GM23338 (cell line): Measurements from ENCODE around the gene CMPK2. TPM values are rescaled to one million over a fixed set of nuclear protein-coding genes. Genes with fewer than 3 reads are reported as not detected.

Experiments
- ATAC-seq: fragments of 200-7000 bp; cut with Tn5 transposase; 3 replicates; pipeline ENCODE4 v1.9.1; 2020
- DNase-seq: peaks from one replicate; pipeline ENCODE4 v3.0.0-alpha.2; 2015; ENCODE audit warnings: low spot score
- H2AFZ ChIP-seq: fragments of 200-600 bp; sonication (generic); 2 replicates; pipeline ENCODE4 v1.8.0; 2016; ENCODE audit warnings: antibody characterized with exemption, mild to moderate bottlenecking, moderate library complexity
- H3F3A ChIP-seq: fragments of 200-600 bp; sonication (generic); replicated peaks from 2 replicates; pipeline ENCODE4 v1.8.0; 2017; ENCODE audit warnings: antibody characterized with exemption, mixed run types, low read depth
- H3K27ac ChIP-seq: fragments of 200-600 bp; sonication (generic); 2 replicates; pipeline ENCODE4 v1.6.1; 2016; ENCODE audit warnings: low read depth
- H3K27me3 ChIP-seq: fragments of 200-600 bp; sonication (generic); 2 replicates; pipeline ENCODE4 v1.8.0; 2016; ENCODE audit warnings: mild to moderate bottlenecking, mixed run types, moderate library complexity; ENCODE audit not compliant: insufficient read depth
- H3K36me3 ChIP-seq: fragments of 200-600 bp; sonication (generic); 2 replicates; pipeline ENCODE4 v1.8.0; 2016; ENCODE audit warnings: mild to moderate bottlenecking; ENCODE audit not compliant: insufficient read depth
- H3K4me1 ChIP-seq: fragments of 200-600 bp; sonication (generic); 2 replicates; pipeline ENCODE4 v1.8.0; 2016; ENCODE audit warnings: mild to moderate bottlenecking, moderate library complexity; ENCODE audit not compliant: insufficient read depth
- H3K4me2 ChIP-seq: fragments of 200-600 bp; sonication (generic); 2 replicates; pipeline ENCODE4 v1.7.1; 2017; ENCODE audit warnings: mixed run types
- H3K4me3 ChIP-seq: fragments of 200-600 bp; sonication (generic); 2 replicates; pipeline ENCODE4 v1.6.1; 2016; ENCODE audit warnings: mixed run types
- H3K79me2 ChIP-seq: fragments of 200-600 bp; sonication (generic); replicated peaks from 2 replicates; pipeline ENCODE4 v1.8.0; 2017; ENCODE audit warnings: mild to moderate bottlenecking; ENCODE audit not compliant: insufficient read depth
- H3K9me2 ChIP-seq: fragments of 200-600 bp; sonication (generic); 2 replicates; pipeline ENCODE4 v1.8.0; 2017; ENCODE audit not compliant: insufficient read depth
- H4K20me1 ChIP-seq: fragments of 200-600 bp; sonication (generic); replicated peaks from 2 replicates; pipeline ENCODE4 v1.8.0; 2017; ENCODE audit warnings: mild to moderate bottlenecking; ENCODE audit not compliant: insufficient read depth
- H3K27ac Mint-ChIP-seq: 2 replicates; pipeline ENCODE4 v1.8.0; 2020; ENCODE audit warnings: inconsistent platforms, mild to moderate bottlenecking, moderate library complexity, mixed read lengths
- H3K27me3 Mint-ChIP-seq: 3 replicates; pipeline ENCODE4 v1.8.0; 2022; ENCODE audit warnings: low read depth, mild to moderate bottlenecking, moderate library complexity, mixed read lengths, inconsistent platforms; ENCODE audit not compliant: insufficient read depth, poor library complexity
- H3K36me3 Mint-ChIP-seq: 3 replicates; pipeline ENCODE4 v1.8.0; 2021; ENCODE audit warnings: low read depth, mild to moderate bottlenecking, inconsistent platforms, moderate library complexity, mixed read lengths
- H3K4me1 Mint-ChIP-seq: 3 replicates; pipeline ENCODE4 v1.8.0; 2020; ENCODE audit warnings: mild to moderate bottlenecking, inconsistent platforms, mixed read lengths
- H3K4me3 Mint-ChIP-seq: 3 replicates; pipeline ENCODE4 v1.8.0; 2021; ENCODE audit warnings: moderate library complexity, mild to moderate bottlenecking, inconsistent platforms, mixed read lengths
- H3K9me3 Mint-ChIP-seq: 3 replicates; pipeline ENCODE4 v1.8.0; 2020; ENCODE audit warnings: moderate library complexity, mild to moderate bottlenecking, inconsistent platforms, mixed read lengths
- CTCF ChIP-seq, 2 experiments: fragments of 200-600 bp in 1 of 2; sonication (generic) in 1 of 2; conservative IDR thresholded peaks; 2 replicates each; pipeline versions ENCODE4 v1.5.1 to v1.6.1; 2016 to 2017; ENCODE audit warnings: antibody characterized with exemption in 2 of 2, low read depth in 2 of 2, mild to moderate bottlenecking in 2 of 2, moderate library complexity in 1 of 2
- ETS1 ChIP-seq: IDR thresholded peaks from 2 replicates; pipeline ENCODE4 v1.6.1; 2016; ENCODE audit warnings: antibody characterized with exemption
- EZH2 ChIP-seq: fragments of 200-600 bp; sonication (generic); IDR thresholded peaks from one replicate; pipeline ENCODE4 v1.8.0; 2017; ENCODE audit warnings: antibody characterized with exemption, mild to moderate bottlenecking, low read depth; ENCODE audit not compliant: unreplicated experiment
- EZH2phosphoT487 ChIP-seq: fragments of 200-600 bp; sonication (generic); IDR thresholded peaks from one replicate; pipeline ENCODE4 v1.8.1; 2018; ENCODE audit warnings: antibody characterized with exemption; ENCODE audit not compliant: unreplicated experiment
- NANOG ChIP-seq: IDR thresholded peaks from 2 replicates; pipeline ENCODE4 v1.6.1; 2016; ENCODE audit warnings: antibody characterized with exemption, borderline replicate concordance
- STAT1 ChIP-seq: IDR thresholded peaks from one replicate; pipeline ENCODE4 v1.6.1; 2016; ENCODE audit warnings: antibody characterized with exemption; ENCODE audit not compliant: unreplicated experiment
- ZNF114 ChIP-seq: fragments of 250-450 bp; sonication (Bioruptor Pico); IDR thresholded peaks from 2 replicates; pipeline ENCODE4 v1.5.0; 2020; ENCODE audit warnings: mild to moderate bottlenecking, moderate library complexity
- ZNF462 ChIP-seq: fragments of 250-450 bp; sonication (Bioruptor Pico); IDR thresholded peaks from 2 replicates; pipeline ENCODE4 v1.5.0; 2020; ENCODE audit warnings: mild to moderate bottlenecking, moderate library complexity
- polyA plus RNA-seq: library from polyadenylated mRNA; unstranded; fragments of >200 nt; fragmentation: Nextera tagmentation; extraction: Ambion mirVana; gene quantifications from 2 replicates; pipeline ENCODE4 v1.2.1, GENCODE V29; 2016
- total RNA-seq: library from RNA; depleted of rRNA; stranded (reverse); fragments of >200 nt; shearing (Covaris generic); gene quantifications from 2 replicates; pipeline ENCODE4 v1.2.3, GENCODE V29; 2014

Gene CMPK2
- total and polyA plus RNA-seq, 2 experiments from 2014 or later = 0.13 to 0.56 TPM

DNA sequence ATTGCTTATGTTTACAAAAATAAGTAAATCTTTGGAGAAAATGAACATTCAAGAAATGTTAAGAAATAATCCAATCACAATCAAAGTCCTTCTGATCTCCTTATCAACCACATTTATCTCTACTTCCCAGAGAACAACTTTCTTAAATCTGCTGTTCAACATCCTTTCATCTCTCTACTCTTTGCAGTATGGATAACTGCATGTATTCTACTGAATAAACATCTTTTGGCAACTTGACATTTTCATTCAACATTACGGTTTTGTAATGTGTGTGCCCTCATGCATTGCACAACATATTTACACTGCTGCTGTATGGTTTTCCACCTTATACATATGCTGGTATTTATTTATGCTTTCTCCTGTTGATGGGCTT is 9.2 kb downstream of the CMPK2 start:
- no peak overlapping the region for H3K4me3 ChIP-seq
- H3K27ac ChIP-seq = no peak overlapping the region
- H3K4me1 ChIP-seq = peaks cover 6% of the 10 kb centered on the region; the same call in 1 of the 2 replicates
- no peaks in the 10 kb centered on the region for H3K36me3 ChIP-seq
- ATAC-seq = no peak
- H3K9me3 Mint-ChIP-seq = peaks cover 59% of the 10 kb centered on the region
- no peaks in the 10 kb centered on the region for H4K20me1 ChIP-seq
- H3K36me3 Mint-ChIP-seq = peaks cover 35% of the 10 kb centered on the region
- no peak for DNase-seq
- no peak overlapping the region for H2AFZ ChIP-seq
- H3K27me3 Mint-ChIP-seq = peaks cover 5% of the 10 kb centered on the region
- H3K9me2 ChIP-seq = no peaks in the 10 kb centered on the region
- no peak overlapping the region for H3K4me2 ChIP-seq
- no peaks in the 10 kb centered on the region for H3K4me1 Mint-ChIP-seq
- no peaks in the 10 kb centered on the region for H3K27me3 ChIP-seq
- no peaks in the 10 kb centered on the region for H3F3A ChIP-seq
- no peak overlapping the region for H3K4me3 Mint-ChIP-seq
- H3K79me2 ChIP-seq = no peaks in the 10 kb centered on the region
- no peak overlapping the region for H3K27ac Mint-ChIP-seq
- no peak for TF ChIP-seq ETS1
- no peak for TF ChIP-seq STAT1

- no peaks in the 10 kb centered on the region for H3K4me1 Mint-ChIP-seq
- Histone ChIP-seq H3F3A (no peaks in the 10 kb centered on the region), H3K36me3 (no peaks in the 10 kb centered on the region), H3K4me2 (no peak overlapping the region), H3K4me1 (peaks cover 6% of the 10 kb centered on the region; the same call in 1 of the 2 replicates), H4K20me1 (no peaks in the 10 kb centered on the region), H3K27ac (no peak overlapping the region), H3K27me3 (no peaks in the 10 kb centered on the region), H3K79me2 (no peaks in the 10 kb centered on the region), H3K4me3 (no peak overlapping the region), H3K9me2 (no peaks in the 10 kb centered on the region), H2AFZ (no peak overlapping the region)
- H3K36me3 Mint-ChIP-seq = peaks cover 35% of the 10 kb centered on the region
- H3K4me3 Mint-ChIP-seq = no peak overlapping the region
- DNase-seq (no peak), ATAC-seq (no peak)
- peaks cover 5% of the 10 kb centered on the region for H3K27me3 Mint-ChIP-seq
- H3K27ac Mint-ChIP-seq = no peak overlapping the region
- TF ChIP-seq EZH2phosphoT487 (no peak), NANOG (no peak), ZNF114 (CRISPR knock-in tag) (no peak), ETS1 (no peak), CTCF (conservative IDR thresholded peaks at IDR 0.05; ENCODE audit: low read depth in 2 of 2) (no peak), ZNF462 (CRISPR knock-in tag) (no peak), EZH2 (no peak)
- peaks cover 59% of the 10 kb centered on the region for H3K9me3 Mint-ChIP-seq
These were observed 9.7 kb downstream of the CMPK2 start for GRCh38 chr2:6855860-6856547.
